B cell (primary cell): ENCODE measurements around the gene GPR25. TPM values are rescaled to one million over a fixed set of nuclear protein-coding genes. Genes with fewer than 3 reads are reported as not detected.

ENCODE experiments used
- ATAC-seq: fragments of 200-7000 bp; cut with Tn5 transposase; one replicate; pipeline ENCODE4 v1.10.0; 2021; ENCODE audit warnings: low read depth, mild to moderate bottlenecking, moderate number of reproducible peaks, moderate library complexity
- CTCF ChIA-PET: fragments of 350-600 bp; sonication (Branson Sonifier 250); formaldehyde crosslinking; loops from one replicate; lab custom pipeline; 2021; ENCODE audit warnings: antibody characterized with exemption, inconsistent platforms; lab: Charles Lee
- POLR2A ChIA-PET: fragments of 350-600 bp; sonication (Branson Sonifier 250); formaldehyde crosslinking; loops from one replicate; lab custom pipeline; 2021; ENCODE audit warnings: antibody characterized with exemption; lab: Charles Lee
- DNase-seq: peaks from one replicate; pipeline ENCODE4 v3.0.0; 2013
- H2AFZ ChIP-seq: 2 replicates; pipeline ENCODE4 v1.6.1; 2012; ENCODE audit warnings: mild to moderate bottlenecking, low read depth, low read length; ENCODE audit not compliant: insufficient read depth, poor library complexity, severe bottlenecking
- H3K27ac ChIP-seq, 2 donors: 1 replicate in 1 of 2; 2 replicates in 1 of 2; pipeline ENCODE4 v1.5.1; 2012 to 2013; ENCODE audit warnings: low read length in 2 of 2, mild to moderate bottlenecking in 2 of 2, moderate library complexity in 1 of 2
- H3K27me3 ChIP-seq, 4 experiments: fragments of 200-600 bp in 1 of 4; sonication (generic) in 1 of 4; replicated peaks in 1 of 4; 1 replicate in 2 of 4; 2 replicates in 2 of 4; pipeline versions ENCODE4 v1.6.1 to v1.7.0; 2013 to 2016; ENCODE audit warnings: low read length in 3 of 4, mild to moderate bottlenecking in 2 of 4, mixed read lengths in 1 of 4, moderate library complexity in 1 of 4; ENCODE audit not compliant: insufficient read depth in 4 of 4, control insufficient read depth in 3 of 4; ENCODE audit errors: control extremely low read depth in 1 of 4
- H3K36me3 ChIP-seq, 2 experiments: replicated peaks in 1 of 2; 1 replicate in 1 of 2; 2 replicates in 1 of 2; pipeline versions ENCODE4 v1.6.1 to v1.7.1; 2013; ENCODE audit warnings: low read length in 1 of 2; ENCODE audit not compliant: insufficient read depth in 2 of 2, control insufficient read depth in 1 of 2; ENCODE audit errors: control extremely low read depth in 1 of 2, extremely low read depth in 1 of 2
- H3K4me1 ChIP-seq, 2 donors: fragments of 200-600 bp in 1 of 2; sonication (generic) in 1 of 2; 1 replicate in 1 of 2; 2 replicates in 1 of 2; pipeline versions ENCODE4 v1.5.1 to v1.6.1; 2013 to 2017; ENCODE audit warnings: low read length in 2 of 2; ENCODE audit not compliant: control insufficient read depth in 2 of 2, insufficient read depth in 2 of 2
- H3K4me2 ChIP-seq: replicated peaks from 2 replicates; pipeline ENCODE3; 2012; ENCODE audit warnings: mild to moderate bottlenecking, low read depth, low read length; ENCODE audit not compliant: poor library complexity, severe bottlenecking
- H3K4me3 ChIP-seq, 5 experiments: fragments of 200-600 bp in 1 of 5; sonication (generic) in 1 of 5; 1 replicate in 3 of 5; 2 replicates in 2 of 5; pipeline versions ENCODE4 v1.5.1 to v1.7.0; 2011 to 2016; ENCODE audit warnings: low read length in 4 of 5, mild to moderate bottlenecking in 4 of 5, low read depth in 2 of 5, control low read depth in 1 of 5, moderate library complexity in 1 of 5; ENCODE audit not compliant: insufficient read depth in 1 of 5; ENCODE audit errors: control extremely low read depth in 1 of 5, extremely low read depth in 1 of 5
- H3K79me2 ChIP-seq: fragments of 200-600 bp; sonication (generic); one replicate; pipeline ENCODE4 v1.6.0; 2016; ENCODE audit warnings: low read length; ENCODE audit not compliant: control insufficient read depth, insufficient read depth
- H3K9ac ChIP-seq: fragments of 200-600 bp; sonication (generic); 2 replicates; pipeline ENCODE4 v1.6.1; 2017; ENCODE audit warnings: mild to moderate bottlenecking, low read length, moderate library complexity
- H3K9me3 ChIP-seq, 3 donors: one replicate each; pipeline versions ENCODE4 v1.6.1 to v1.7.1; 2013; ENCODE audit warnings: low read length in 2 of 3; ENCODE audit not compliant: control insufficient read depth in 2 of 3, insufficient read depth in 1 of 3; ENCODE audit errors: control extremely low read depth in 1 of 3
- H4K20me1 ChIP-seq: 2 replicates; pipeline ENCODE4 v1.6.0; 2012; ENCODE audit warnings: mild to moderate bottlenecking, low read length; ENCODE audit not compliant: insufficient read depth, control insufficient read depth, poor library complexity, severe bottlenecking
- H3K27ac Mint-ChIP-seq: one replicate; pipeline ENCODE4 v1.8.0; 2021; ENCODE audit warnings: mixed read lengths
- H3K27me3 Mint-ChIP-seq: one replicate; pipeline ENCODE4 v1.8.0; 2021; ENCODE audit warnings: mixed read lengths
- H3K4me1 Mint-ChIP-seq: one replicate; pipeline ENCODE4 v1.8.0; 2021; ENCODE audit warnings: mixed read lengths
- H3K4me3 Mint-ChIP-seq: one replicate; pipeline ENCODE4 v1.8.0; 2021; ENCODE audit warnings: mixed read lengths
- H3K9me3 Mint-ChIP-seq: one replicate; pipeline ENCODE4 v1.8.0; 2022; ENCODE audit warnings: mixed read lengths; ENCODE audit not compliant: insufficient read depth
- EZH2 ChIP-seq: IDR thresholded peaks from 2 replicates; pipeline ENCODE4 v1.6.1; 2012; ENCODE audit warnings: borderline replicate concordance, low read depth, mild to moderate bottlenecking, moderate library complexity, low read length; ENCODE audit not compliant: insufficient read depth, poor library complexity, severe bottlenecking
- WGBS: methylation state at CpG from one replicate; pipeline ENCODE4 v1.1.5; 2013; ENCODE audit warnings: missing lambda C conversion rate; ENCODE audit not compliant: insufficient coverage; 5-methylcytosine and 5-hydroxymethylcytosine counted together
- intact Hi-C: fragments of 100-400 bp; cut with micrococcal nuclease; formaldehyde crosslinking; loops from one replicate; pipeline ENCODE4 v1.10.0; 2022
- polyA plus RNA-seq: library from polyadenylated mRNA; depleted of rRNA; stranded (reverse); fragments of >200 nt; gene quantifications from 2 replicates; pipeline ENCODE4 v1.2.3, GENCODE V29; 2012
- total RNA-seq, 2 donors: library from RNA; stranded (reverse); fragments of 120-200 nt in 1 of 2; gene quantifications; 1 replicate in 1 of 2; 2 replicates in 1 of 2; pipeline versions ENCODE4 v1.2.3 to v1.2.4, GENCODE V29; 2013 to 2022
- TF ChIP-seq, protein P1 (sequence below): fragments of 200-600 bp; IDR thresholded peaks from one replicate; pipeline ENCODE4 v1.8.0; 2022; ENCODE audit warnings: antibody characterized with exemption, mild to moderate bottlenecking

Gene GPR25
- total and polyA plus RNA-seq, 2 donors (not counting 1 experiment from before 2014, with no cell fraction given), result 1.8 to 3.1 TPM

DNA sequence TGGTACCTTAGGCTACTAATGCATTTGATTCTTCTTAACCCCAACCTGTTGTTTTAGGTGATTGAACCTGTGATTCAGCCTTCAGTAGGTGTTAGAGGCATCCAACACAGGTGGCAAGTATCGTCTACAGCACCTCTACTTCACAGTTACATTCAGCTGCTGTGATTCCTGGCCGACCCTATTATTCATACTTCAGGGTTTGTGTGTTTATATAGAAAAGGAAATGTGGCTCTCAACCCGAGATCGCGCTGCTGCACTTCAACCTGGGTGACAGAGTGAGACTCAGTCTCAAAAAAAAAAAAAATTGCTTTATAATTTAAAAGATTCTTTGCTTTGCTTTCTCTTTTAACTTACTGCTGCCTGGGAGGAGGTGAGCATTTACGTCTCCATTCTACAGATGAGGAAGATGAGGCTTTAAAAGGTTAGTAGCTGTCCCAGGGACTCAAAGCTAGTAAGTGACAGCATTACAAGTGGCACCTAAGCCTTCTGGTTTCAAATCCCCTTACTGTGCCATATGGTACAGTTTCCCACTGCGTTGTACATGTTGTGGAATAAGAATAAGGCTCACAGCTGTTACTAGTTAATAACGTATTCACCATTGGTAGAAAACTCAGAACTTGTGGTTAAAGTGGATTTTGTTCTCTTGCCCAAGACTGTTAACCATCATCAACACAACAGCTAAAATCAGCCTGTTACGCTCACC, 9.9 kb upstream of the GPR25 start:
- H3K9ac ChIP-seq, result peak overlapping the region; percentile 10
- CTCF ChIA-PET, result interaction anchor here (0.9 kb wide), 1 partner anchor 11 kb away, joined by 4 read pairs; no protein-coding TSS in a partner anchor
- peak overlapping the region in 1 of 5 experiments; percentile 25 for H3K4me3 ChIP-seq
- H3K4me2 ChIP-seq, result peak overlapping the region; percentile 39
- peak overlapping the region; percentile 29 for H2AFZ ChIP-seq
- no peaks in the 10 kb centered on the region for H3K27me3 Mint-ChIP-seq
- peaks cover 6 to 28% of the 10 kb centered on the region in 2 donors for H3K4me1 ChIP-seq
- no CpG with 5 or more reads among the region's 9 CpGs for WGBS
- no peaks in the 10 kb centered on the region for H3K36me3 ChIP-seq
- no peaks in the 10 kb centered on the region for H3K9me3 Mint-ChIP-seq
- H3K27ac ChIP-seq, result peak overlapping the region; percentile 45 to 64
- DNase-seq (peak; percentile 32), ATAC-seq (peak; percentile 37)
- no peaks in the 10 kb centered on the region for H3K79me2 ChIP-seq
- peak overlapping the region; percentile 46 for H3K4me3 Mint-ChIP-seq
- H3K27ac Mint-ChIP-seq, result peak overlapping the region; percentile 64
- no peaks in the 10 kb centered on the region for H3K27me3 ChIP-seq
- H4K20me1 ChIP-seq, result no peaks in the 10 kb centered on the region
- intact Hi-C loops, result no loop called here
- POLR2A ChIA-PET, result interaction anchor here (0.7 kb wide), 1 partner anchor 11 kb away, joined by 3 read pairs; no protein-coding TSS in a partner anchor
- no peaks in the 10 kb centered on the region for H3K9me3 ChIP-seq
- peaks cover 39% of the 10 kb centered on the region for H3K4me1 Mint-ChIP-seq
- TF ChIP-seq EZH2, result no peak
- TF ChIP-seq, protein P1, sequence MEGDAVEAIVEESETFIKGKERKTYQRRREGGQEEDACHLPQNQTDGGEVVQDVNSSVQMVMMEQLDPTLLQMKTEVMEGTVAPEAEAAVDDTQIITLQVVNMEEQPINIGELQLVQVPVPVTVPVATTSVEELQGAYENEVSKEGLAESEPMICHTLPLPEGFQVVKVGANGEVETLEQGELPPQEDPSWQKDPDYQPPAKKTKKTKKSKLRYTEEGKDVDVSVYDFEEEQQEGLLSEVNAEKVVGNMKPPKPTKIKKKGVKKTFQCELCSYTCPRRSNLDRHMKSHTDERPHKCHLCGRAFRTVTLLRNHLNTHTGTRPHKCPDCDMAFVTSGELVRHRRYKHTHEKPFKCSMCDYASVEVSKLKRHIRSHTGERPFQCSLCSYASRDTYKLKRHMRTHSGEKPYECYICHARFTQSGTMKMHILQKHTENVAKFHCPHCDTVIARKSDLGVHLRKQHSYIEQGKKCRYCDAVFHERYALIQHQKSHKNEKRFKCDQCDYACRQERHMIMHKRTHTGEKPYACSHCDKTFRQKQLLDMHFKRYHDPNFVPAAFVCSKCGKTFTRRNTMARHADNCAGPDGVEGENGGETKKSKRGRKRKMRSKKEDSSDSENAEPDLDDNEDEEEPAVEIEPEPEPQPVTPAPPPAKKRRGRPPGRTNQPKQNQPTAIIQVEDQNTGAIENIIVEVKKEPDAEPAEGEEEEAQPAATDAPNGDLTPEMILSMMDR, result no peak

DNA sequence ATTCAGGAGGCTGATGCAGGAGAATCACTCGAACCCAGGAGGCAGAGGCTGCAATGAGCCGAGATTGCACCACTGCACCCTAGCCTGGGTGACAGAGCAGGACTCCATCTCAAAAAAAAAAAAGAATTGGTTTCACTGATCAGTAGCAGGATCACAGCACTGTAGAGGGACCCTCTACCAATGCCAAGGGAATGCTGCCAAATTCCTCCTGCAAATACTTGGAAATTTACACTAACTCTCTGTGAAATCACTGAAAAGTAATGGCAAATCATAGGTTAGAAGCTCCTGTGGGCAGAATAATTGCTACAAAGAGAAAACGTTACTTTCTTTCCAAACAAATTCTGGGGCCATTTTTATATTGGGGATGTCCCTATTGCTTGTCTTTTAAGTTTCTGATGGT, 6.7 kb upstream of the GPR25 start:
- Histone ChIP-seq H3K27me3 (no peaks in the 10 kb centered on the region), H3K9me3 (no peaks in the 10 kb centered on the region), H2AFZ (no peak overlapping the region), H3K27ac (no peak overlapping the region), H4K20me1 (no peaks in the 10 kb centered on the region), H3K4me3 (no peak overlapping the region), H3K4me1 (peaks cover 15 to 50% of the 10 kb centered on the region in 2 donors), H3K4me2 (no peak overlapping the region), H3K9ac (no peak overlapping the region), H3K36me3 (no peaks in the 10 kb centered on the region), H3K79me2 (no peaks in the 10 kb centered on the region)
- CTCF ChIA-PET, result interaction anchor here (1.5 to 2.6 kb wide), 4 partner anchors 22 to 114 kb away, joined by 4 to 9 read pairs (median 6); no protein-coding TSS in a partner anchor
- H3K4me1 Mint-ChIP-seq, result peaks cover 57% of the 10 kb centered on the region
- no peak overlapping the region for H3K4me3 Mint-ChIP-seq
- ATAC-seq, result no peak
- WGBS, result 100% methylated on average over 2 of the region's 3 CpGs
- H3K27me3 Mint-ChIP-seq, result no peaks in the 10 kb centered on the region
- intact Hi-C loops, result no loop called here
- H3K9me3 Mint-ChIP-seq, result no peaks in the 10 kb centered on the region
- H3K27ac Mint-ChIP-seq, result no peak overlapping the region
- no peak for DNase-seq
- POLR2A ChIA-PET, result no interaction called here
- TF ChIP-seq, protein P1, result no peak
- no peak for TF ChIP-seq EZH2
